ENCODE data around the gene CELF6.

GRCh38 chr15:72323752-72324151, 3.8 kb upstream of the CELF6 start:
- TF ChIP-seq CTCF (conservative IDR thresholded peaks at IDR 0.05 in 1 of 2, IDR thresholded peaks at IDR 0.05 in 1 of 2; ENCODE audit: extremely low read depth in 1 of 2, insufficient read depth in 1 of 2, low read depth in 1 of 2, low read length in 2 of 2) (no peak), EZH2 (IDR thresholded peaks at IDR 0.05; ENCODE audit: borderline replicate concordance, low read length) (no peak)
